Karpas-422 (cell line): Measurements from ENCODE around the gene ZFHX3. TPM values are rescaled to one million over a fixed set of nuclear protein-coding genes. Genes with fewer than 3 reads are reported as not detected.
"Not testable (repeated sequence)": the region's sequence is repeated elsewhere in the genome, so short reads cannot be mapped to it uniquely, and the experiment has no call there.

Experiments used
- DNase-seq: peaks from one replicate; pipeline ENCODE4 v3.0.0-alpha.2; 2015
- H2AFZ ChIP-seq: fragments of 200-600 bp; sonication (generic); 2 replicates; pipeline ENCODE4 v1.6.1; 2014; ENCODE audit warnings: antibody characterized with exemption, low read length, mixed read lengths
- H3K27ac ChIP-seq: fragments of 200-600 bp; sonication (generic); 2 replicates; pipeline ENCODE4 v1.5.1; 2014; ENCODE audit warnings: mild to moderate bottlenecking, low read length, moderate library complexity
- H3K27me3 ChIP-seq: fragments of 200-600 bp; sonication (generic); 2 replicates; pipeline ENCODE4 v1.6.1; 2014; ENCODE audit warnings: low read length, mixed read lengths
- H3K36me3 ChIP-seq: fragments of 200-600 bp; sonication (generic); 2 replicates; pipeline ENCODE4 v1.6.1; 2014; ENCODE audit warnings: low read length, mixed read lengths; ENCODE audit not compliant: insufficient read depth
- H3K4me1 ChIP-seq: fragments of 200-600 bp; sonication (generic); 2 replicates; pipeline ENCODE4 v1.6.1; 2014; ENCODE audit warnings: mild to moderate bottlenecking, low read length, mixed read lengths
- H3K4me2 ChIP-seq: fragments of 200-600 bp; sonication (generic); 2 replicates; pipeline ENCODE4 v1.6.1; 2014; ENCODE audit warnings: low read length, low read depth, mild to moderate bottlenecking; ENCODE audit not compliant: poor library complexity, severe bottlenecking
- H3K4me3 ChIP-seq: fragments of 200-600 bp; sonication (generic); 2 replicates; pipeline ENCODE4 v1.5.1; 2014; ENCODE audit warnings: mild to moderate bottlenecking, antibody characterized with exemption, low read length, mixed read lengths
- H3K79me2 ChIP-seq: fragments of 200-600 bp; sonication (generic); 2 replicates; pipeline ENCODE4 v1.6.1; 2014; ENCODE audit warnings: mild to moderate bottlenecking, low read length, mixed read lengths
- H3K9ac ChIP-seq: fragments of 200-600 bp; sonication (generic); 2 replicates; pipeline ENCODE4 v1.6.0; 2014; ENCODE audit warnings: low read length
- H3K9me2 ChIP-seq: fragments of 200-600 bp; sonication (generic), shearing (Covaris generic); replicated peaks from 2 replicates; pipeline ENCODE4 v1.6.0; 2014; ENCODE audit warnings: mild to moderate bottlenecking, low read length, moderate library complexity; ENCODE audit not compliant: insufficient read depth
- H3K9me3 ChIP-seq: fragments of 300-700, 200-600 bp; sonication (generic); 2 replicates; pipeline ENCODE4 v1.6.1; 2014; ENCODE audit warnings: low read length, mixed read lengths
- H4K20me1 ChIP-seq: fragments of 200-600 bp; sonication (generic); 2 replicates; pipeline ENCODE4 v1.6.1; 2014; ENCODE audit warnings: mild to moderate bottlenecking, antibody characterized with exemption, low read length, low read depth; ENCODE audit not compliant: insufficient read depth
- total RNA-seq: library from RNA; depleted of rRNA; stranded (reverse); fragments of >200 nt; shearing (Covaris generic); gene quantifications from 2 replicates; pipeline ENCODE4 v1.2.3, GENCODE V29; 2014; ENCODE audit warnings: low replicate concordance

ZFHX3 gene
- total RNA-seq, 1 experiment from 2014 or later: 0.67 TPM

DNA sequence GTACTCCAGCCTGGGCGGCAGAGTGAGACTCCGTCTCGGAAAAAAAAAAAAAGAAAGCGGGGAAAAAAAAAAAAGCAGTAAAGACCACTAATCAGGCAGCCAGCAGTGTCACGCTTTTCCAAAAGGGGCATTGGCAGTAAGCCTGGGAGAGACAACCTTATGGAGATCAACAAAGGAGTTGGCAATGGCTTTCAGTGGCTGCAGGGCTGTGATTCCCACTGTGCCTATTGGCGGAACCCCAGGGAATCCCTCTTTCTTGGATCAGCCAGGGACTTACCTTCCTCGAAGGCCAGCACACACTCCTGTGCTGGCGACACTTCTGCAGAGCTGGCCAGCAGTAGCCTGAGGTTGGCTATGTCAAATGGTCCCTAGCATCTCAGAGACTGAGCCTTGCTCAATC lies 43.2 kb upstream of the ZFHX3 start:
- Histone ChIP-seq H3K27me3 (no peaks in the 10 kb centered on the region), H3K36me3 (no peaks in the 10 kb centered on the region), H3K9me2 (no peaks in the 10 kb centered on the region), H2AFZ (no peak overlapping the region), H3K4me1 (no peaks in the 10 kb centered on the region), H3K4me2 (no peak overlapping the region), H3K9ac (no peak overlapping the region), H3K9me3 (no peaks in the 10 kb centered on the region), H3K79me2 (no peaks in the 10 kb centered on the region), H3K27ac (no peak overlapping the region), H3K4me3 (no peak overlapping the region), H4K20me1 (no peaks in the 10 kb centered on the region)
- DNase-seq: no peak

DNA sequence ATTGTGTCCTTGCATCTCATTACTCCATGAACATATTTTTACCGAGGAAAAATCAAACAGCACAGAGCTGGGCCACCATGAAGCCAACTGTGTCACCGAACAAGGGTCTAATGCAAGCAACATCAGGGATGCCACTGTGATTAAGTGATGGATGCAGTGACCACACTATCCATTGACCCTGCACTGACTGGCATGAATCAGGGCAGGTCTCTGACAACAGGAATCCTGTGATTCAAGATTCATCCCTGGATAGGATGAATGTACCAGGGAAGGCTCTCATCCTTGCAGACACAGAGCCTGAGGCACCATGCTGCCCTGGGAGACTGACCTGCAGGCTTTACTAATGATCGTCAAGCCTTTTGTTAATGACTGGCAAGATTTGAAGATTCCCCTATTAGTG lies 41.5 kb upstream of the ZFHX3 start:
- Histone ChIP-seq H2AFZ (no peak overlapping the region), H3K9me3 (no peaks in the 10 kb centered on the region), H3K9ac (no peak overlapping the region), H3K36me3 (no peaks in the 10 kb centered on the region), H3K9me2 (no peaks in the 10 kb centered on the region), H3K79me2 (no peaks in the 10 kb centered on the region), H3K27ac (no peak overlapping the region), H3K4me1 (peaks cover 2% of the 10 kb centered on the region; the same call in 1 of the 2 replicates), H3K4me2 (no peak overlapping the region), H4K20me1 (no peaks in the 10 kb centered on the region), H3K27me3 (no peaks in the 10 kb centered on the region), H3K4me3 (no peak overlapping the region)
- no peak for DNase-seq

DNA sequence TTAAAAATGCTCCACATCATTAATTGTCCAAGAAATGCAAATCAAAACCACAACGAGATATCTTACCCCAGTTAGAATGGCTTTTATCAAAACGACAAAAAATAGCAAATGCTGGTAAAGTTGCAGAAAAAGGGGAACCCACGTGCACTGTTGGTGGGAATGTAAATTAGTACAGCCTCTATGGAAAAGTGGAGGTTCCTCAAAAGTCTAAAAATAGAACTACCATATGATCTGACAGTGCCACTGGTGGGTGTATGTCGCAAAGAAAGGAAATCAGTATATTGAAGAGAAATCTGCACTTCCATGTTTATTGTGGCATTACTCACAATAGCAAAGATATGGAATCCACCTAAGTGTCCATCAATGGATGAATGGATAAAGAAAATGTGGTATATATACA lies 38.2 kb upstream of the ZFHX3 start:
- Histone ChIP-seq H3K4me2 (no peak overlapping the region), H3K27me3 (no peaks in the 10 kb centered on the region), H2AFZ (no peak overlapping the region), H4K20me1 (no peaks in the 10 kb centered on the region), H3K36me3 (no peaks in the 10 kb centered on the region), H3K27ac (no peak overlapping the region), H3K4me1 (peaks cover 2% of the 10 kb centered on the region; the same call in 1 of the 2 replicates), H3K9ac (no peak overlapping the region), H3K9me3 (no peaks in the 10 kb centered on the region), H3K9me2 (no peaks in the 10 kb centered on the region), H3K79me2 (no peaks in the 10 kb centered on the region), H3K4me3 (no peak overlapping the region)
- DNase-seq: no peak

DNA sequence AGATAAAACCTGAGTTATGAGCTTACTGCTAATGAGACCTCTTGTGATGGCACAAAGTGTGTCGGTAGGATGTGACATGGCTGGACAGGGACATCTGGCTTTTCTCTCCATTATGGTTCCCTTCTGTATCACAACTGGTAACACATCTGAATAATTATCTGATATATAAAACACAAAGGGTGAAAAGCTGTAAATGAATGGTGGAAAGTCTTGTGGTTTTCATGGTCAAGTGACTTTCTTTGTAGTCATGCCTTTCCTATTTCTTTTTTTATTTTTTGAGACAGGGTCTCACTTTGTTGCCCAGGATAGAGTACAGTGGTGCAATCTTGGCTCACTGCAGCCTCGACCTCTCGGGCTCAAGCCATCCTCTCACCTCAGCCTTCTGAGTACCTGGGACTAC lies 35.3 kb upstream of the ZFHX3 start:
- Histone ChIP-seq H4K20me1 (no peaks in the 10 kb centered on the region), H3K4me2 (no peak overlapping the region), H3K36me3 (no peaks in the 10 kb centered on the region), H3K9ac (no peak overlapping the region), H3K27ac (no peak overlapping the region), H3K4me1 (peaks cover 2% of the 10 kb centered on the region; the same call in 1 of the 2 replicates), H2AFZ (no peak overlapping the region), H3K4me3 (no peak overlapping the region), H3K9me2 (no peaks in the 10 kb centered on the region), H3K27me3 (no peaks in the 10 kb centered on the region), H3K9me3 (no peaks in the 10 kb centered on the region), H3K79me2 (no peaks in the 10 kb centered on the region)
- no peak for DNase-seq

DNA sequence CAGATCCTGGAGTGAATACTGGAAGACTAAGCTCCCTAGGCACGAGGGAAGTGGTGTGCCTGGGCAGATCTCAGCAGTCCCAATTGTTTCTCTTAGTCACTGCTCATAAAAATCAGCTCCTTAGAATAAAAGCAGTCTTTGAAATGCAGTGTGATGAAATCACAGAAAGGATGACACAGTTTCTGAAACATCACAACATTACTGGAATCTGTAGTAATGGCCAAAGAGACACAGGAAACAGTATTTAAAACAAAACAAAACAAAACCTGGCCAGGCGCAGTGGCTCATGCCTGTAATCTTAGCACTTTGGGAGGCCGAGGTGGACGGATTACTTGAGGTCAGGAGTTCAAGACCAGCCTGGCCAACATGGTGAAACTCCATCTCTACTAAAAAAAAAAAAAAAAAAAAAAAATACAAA lies 34.7 kb upstream of the ZFHX3 start:
- H3K36me3 ChIP-seq, H3K9me2 ChIP-seq, H3K27ac ChIP-seq, H3K79me2 ChIP-seq, H3K4me1 ChIP-seq, H3K4me3 ChIP-seq, H3K4me2 ChIP-seq, H4K20me1 ChIP-seq, H3K9ac ChIP-seq, H2AFZ ChIP-seq, DNase-seq, H3K9me3 ChIP-seq, H3K27me3 ChIP-seq: not testable (repeated sequence)

DNA sequence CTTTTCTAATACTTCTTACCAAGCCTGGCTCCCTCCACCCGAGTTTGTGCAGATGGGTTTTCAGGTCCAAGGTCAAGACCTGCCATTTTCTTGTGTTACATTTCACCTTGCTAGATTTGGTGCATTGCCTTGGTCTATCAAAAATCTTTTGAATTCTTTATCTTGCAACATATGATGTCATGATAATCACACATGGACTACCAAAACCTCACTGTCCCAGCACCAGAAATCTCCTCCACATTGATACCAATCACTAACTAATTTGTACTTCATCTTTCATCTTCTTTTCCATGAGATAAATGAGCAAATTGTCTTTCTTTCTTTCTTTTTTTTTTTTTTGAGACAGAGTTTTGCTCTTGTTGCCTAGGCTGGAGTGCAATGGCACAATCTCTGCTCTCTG lies 33.0 kb upstream of the ZFHX3 start:
- no peak overlapping the region for H3K27ac ChIP-seq
- H3K36me3 ChIP-seq: no peaks in the 10 kb centered on the region

DNA sequence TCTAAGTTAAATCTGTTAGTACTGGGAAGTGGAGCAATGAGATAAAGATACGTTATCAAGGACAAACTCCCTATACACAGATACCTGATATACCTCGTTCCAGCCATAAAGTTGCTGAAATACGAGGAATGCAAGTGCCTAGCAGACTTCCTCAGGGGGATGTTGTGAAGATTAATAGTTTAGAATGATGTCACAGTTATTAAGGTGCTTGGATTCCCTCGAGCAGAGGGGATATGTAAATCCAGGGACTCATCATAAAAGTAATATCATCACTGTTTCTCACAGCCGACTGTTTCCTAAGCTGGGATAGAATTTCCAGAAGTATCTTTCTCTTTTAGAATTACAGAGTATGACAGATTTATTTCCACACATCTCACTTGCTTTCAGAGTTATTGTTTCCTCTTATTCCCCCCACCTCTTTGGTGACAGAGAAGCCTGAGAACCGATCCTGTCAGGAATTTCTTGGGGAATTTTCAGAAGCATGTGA lies 28.4 kb upstream of the ZFHX3 start:
- H3K9me3 ChIP-seq: no peaks in the 10 kb centered on the region
- H2AFZ ChIP-seq: no peak overlapping the region
- DNase-seq: no peak
- no peaks in the 10 kb centered on the region for H4K20me1 ChIP-seq
- no peaks in the 10 kb centered on the region for H3K4me1 ChIP-seq
- no peaks in the 10 kb centered on the region for H3K79me2 ChIP-seq
- H3K27ac ChIP-seq: no peak overlapping the region
- no peak overlapping the region for H3K9ac ChIP-seq
- H3K27me3 ChIP-seq: no peaks in the 10 kb centered on the region
- H3K36me3 ChIP-seq: no peaks in the 10 kb centered on the region
- no peak overlapping the region for H3K4me3 ChIP-seq
- H3K4me2 ChIP-seq: no peak overlapping the region
- no peaks in the 10 kb centered on the region for H3K9me2 ChIP-seq

More for the DNA sequence above, 33.0 kb upstream of the ZFHX3 start:
- Histone ChIP-seq H4K20me1 (no peaks in the 10 kb centered on the region), H3K9me2 (no peaks in the 10 kb centered on the region), H3K9me3 (no peaks in the 10 kb centered on the region), H3K4me3 (no peak overlapping the region), H3K27me3 (no peaks in the 10 kb centered on the region), H3K4me2 (no peak overlapping the region), H3K4me1 (peaks cover 1% of the 10 kb centered on the region; the same call in 1 of the 2 replicates), H3K9ac (no peak overlapping the region), H3K79me2 (no peaks in the 10 kb centered on the region), H2AFZ (no peak overlapping the region)
- no peak for DNase-seq

DNA sequence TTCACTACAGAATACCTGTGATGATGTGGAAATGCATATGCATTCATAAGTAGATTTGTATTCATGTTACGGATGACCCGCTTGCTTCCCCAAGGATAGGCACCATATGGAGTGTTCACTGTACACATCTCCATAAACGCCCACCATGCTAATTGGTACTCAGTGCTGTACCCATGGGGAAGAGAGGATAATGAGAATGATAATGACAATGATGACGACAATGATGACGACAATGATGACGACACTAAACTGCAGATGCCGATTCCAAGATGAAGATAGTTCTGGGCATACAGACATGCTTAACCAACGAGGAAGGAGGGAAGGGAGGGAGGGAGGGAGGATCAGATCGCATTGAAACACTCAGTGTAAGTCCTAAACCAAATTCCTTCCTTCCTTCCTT lies 26.5 kb upstream of the ZFHX3 start:
- no peak overlapping the region for H3K4me3 ChIP-seq

DNA sequence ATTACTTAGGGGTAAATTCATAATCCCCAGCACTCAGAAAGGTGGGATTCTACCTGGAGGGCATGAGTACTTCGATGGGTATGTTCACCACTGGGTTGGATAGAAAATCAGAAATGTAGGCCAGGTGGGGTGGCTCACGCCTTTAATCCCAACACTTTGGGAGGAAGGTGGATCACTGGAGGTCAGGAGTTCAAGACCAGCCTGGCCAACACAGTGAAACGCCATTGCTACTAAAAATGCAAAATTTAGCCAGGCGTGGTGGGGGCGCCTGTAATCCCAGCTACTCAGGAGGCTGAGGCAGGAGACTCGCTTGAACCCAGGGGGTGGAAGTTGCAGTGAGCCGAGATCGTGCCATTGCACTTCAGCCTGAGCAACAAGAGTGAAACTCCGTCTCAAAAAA lies 24.1 kb upstream of the ZFHX3 start:
- H3K4me1 ChIP-seq, H3K4me2 ChIP-seq, H2AFZ ChIP-seq, H3K27ac ChIP-seq, H3K79me2 ChIP-seq, H3K4me3 ChIP-seq, H3K9me2 ChIP-seq, H3K27me3 ChIP-seq, H3K9me3 ChIP-seq, H3K36me3 ChIP-seq, H4K20me1 ChIP-seq, H3K9ac ChIP-seq, DNase-seq: not testable (repeated sequence)

More for the DNA sequence above, 26.5 kb upstream of the ZFHX3 start:
- no peaks in the 10 kb centered on the region for H3K9me2 ChIP-seq
- H3K4me1 ChIP-seq: no peaks in the 10 kb centered on the region
- no peaks in the 10 kb centered on the region for H3K36me3 ChIP-seq
- no peaks in the 10 kb centered on the region for H3K27me3 ChIP-seq
- H3K27ac ChIP-seq: no peak overlapping the region
- no peaks in the 10 kb centered on the region for H3K79me2 ChIP-seq
- H3K9ac ChIP-seq: no peak overlapping the region
- no peak for DNase-seq
- H4K20me1 ChIP-seq: no peaks in the 10 kb centered on the region
- H2AFZ ChIP-seq: no peak overlapping the region
- H3K9me3 ChIP-seq: no peaks in the 10 kb centered on the region
- no peak overlapping the region for H3K4me2 ChIP-seq
